PC-9 (cell line): ENCODE data around the gene DIP2C. TPM values are rescaled to one million over a fixed set of nuclear protein-coding genes. Genes with fewer than 3 reads are reported as not detected.

ENCODE experiments used
- BruUV-seq: library from RNA; stranded (reverse); fragments of 400-500 nt; replicated peaks from 2 replicates; lab custom pipeline; 2021; lab: Mats Ljungman, UMichigan
- CTCF ChIA-PET: fragments of 300-600 bp; sonication (Branson Sonifier 250); formaldehyde crosslinking; loops from one replicate; lab custom pipeline; 2022; ENCODE audit warnings: antibody characterized with exemption; lab: Charles Lee
- POLR2A ChIA-PET: fragments of 300-600 bp; sonication (Branson Sonifier 250); formaldehyde crosslinking; loops from one replicate; lab custom pipeline; 2022; ENCODE audit warnings: antibody characterized with exemption; ENCODE audit not compliant: unreplicated experiment; lab: Charles Lee
- DNase-seq, 2 experiments: peaks; one replicate each; pipeline versions ENCODE4 v3.0.0 to v3.0.0-alpha.2; 2015 to 2022; ENCODE audit warnings: mixed read lengths in 1 of 2
- H2AFZ ChIP-seq: fragments of 200-600 bp; sonication (generic); 2 replicates; pipeline ENCODE4 v1.8.1; 2017; ENCODE audit warnings: antibody characterized with exemption
- H3F3A ChIP-seq: fragments of 200-600 bp; sonication (generic); 2 replicates; pipeline ENCODE4 v1.8.1; 2017; ENCODE audit warnings: antibody characterized with exemption, mild to moderate bottlenecking, low read depth; ENCODE audit not compliant: insufficient read depth
- H3K27ac ChIP-seq: fragments of 200-600 bp; sonication (generic); 2 replicates; pipeline ENCODE4 v1.6.1; 2016; ENCODE audit warnings: mixed run types
- H3K27me3 ChIP-seq: fragments of 200-600 bp; sonication (generic); 2 replicates; pipeline ENCODE4 v1.6.1; 2016; ENCODE audit warnings: low read depth, mixed run types; ENCODE audit not compliant: insufficient read depth
- H3K36me3 ChIP-seq: fragments of 200-600 bp; sonication (generic); 2 replicates; pipeline ENCODE4 v1.6.1; 2016; ENCODE audit warnings: low read depth, mixed run types
- H3K4me1 ChIP-seq: fragments of 200-600 bp; sonication (generic); replicated peaks from 2 replicates; pipeline ENCODE4 v1.6.1; 2016; ENCODE audit warnings: mixed run types; ENCODE audit not compliant: insufficient read depth
- H3K4me2 ChIP-seq: fragments of 200-600 bp; sonication (generic); 2 replicates; pipeline ENCODE4 v1.6.1; 2017; ENCODE audit warnings: mixed run types
- H3K4me3 ChIP-seq: fragments of 200-600 bp; sonication (generic); 2 replicates; pipeline ENCODE4 v1.6.1; 2016; ENCODE audit warnings: mixed run types
- H3K79me2 ChIP-seq: fragments of 200-600 bp; sonication (generic); 2 replicates; pipeline ENCODE4 v1.6.1; 2017; ENCODE audit warnings: low read depth, mixed run types
- H3K9me2 ChIP-seq: fragments of 200-600 bp; sonication (generic); 2 replicates; pipeline ENCODE4 v1.8.1; 2017; ENCODE audit warnings: mild to moderate bottlenecking; ENCODE audit not compliant: insufficient read depth
- H3K9me3 ChIP-seq: fragments of 200-600 bp; sonication (generic); 2 replicates; pipeline ENCODE4 v1.8.1; 2016; ENCODE audit warnings: low read depth; ENCODE audit not compliant: insufficient read depth
- H4K20me1 ChIP-seq: fragments of 200-600 bp; sonication (generic); 2 replicates; pipeline ENCODE4 v1.8.1; 2017; ENCODE audit not compliant: insufficient read depth
- CTCF ChIP-seq: fragments of 200-600 bp; sonication (generic); conservative IDR thresholded peaks from 2 replicates; pipeline ENCODE4 v1.6.1; 2017; ENCODE audit warnings: mixed run types, antibody characterized with exemption, mild to moderate bottlenecking, moderate library complexity
- EZH2 ChIP-seq: fragments of 200-600 bp; sonication (generic); IDR thresholded peaks from 2 replicates; pipeline ENCODE4 v1.8.0; 2017; ENCODE audit warnings: antibody characterized with exemption, low read depth
- intact Hi-C: fragments of 100-400 bp; cut with micrococcal nuclease; formaldehyde crosslinking; loops from one replicate; pipeline ENCODE4 v1.10.0; 2022; ENCODE audit not compliant: unreplicated experiment
- total RNA-seq: library from RNA; stranded (reverse); gene quantifications from 2 replicates; pipeline ENCODE4 v1.2.3, GENCODE V29; 2021

The DIP2C gene
- total RNA-seq, 1 experiment from 2014 or later: 0.83 TPM

- Histone ChIP-seq H3K4me3 (no peak overlapping the region), H3K4me1 (no peaks in the 10 kb centered on the region), H3F3A (no peaks in the 10 kb centered on the region; the same call in 1 of the 2 replicates), H3K27ac (no peak overlapping the region), H3K4me2 (no peak overlapping the region), H2AFZ (no peak overlapping the region), H3K9me2 (no peaks in the 10 kb centered on the region), H3K27me3 (peaks cover 58% of the 10 kb centered on the region), H3K36me3 (no peaks in the 10 kb centered on the region), H3K79me2 (no peaks in the 10 kb centered on the region), H3K9me3 (no peaks in the 10 kb centered on the region), H4K20me1 (no peaks in the 10 kb centered on the region)
- ChIA-PET POLR2A (no interaction called here), CTCF (no interaction called here)
- intact Hi-C loops: no loop called here
- DNase-seq: no peak
- no peak for TF ChIP-seq CTCF
- TF ChIP-seq EZH2: no peak
- no TSS peak for BruUV-seq
Measured at GRCh38 chr10:378230-378929, 311.1 kb downstream of the DIP2C start.

GRCh38 chr10:377228-377627 is 312.2 kb downstream of the DIP2C start:
- ChIA-PET POLR2A (no interaction called here), CTCF (no interaction called here)
- Histone ChIP-seq H2AFZ (no peak overlapping the region), H3K4me2 (no peak overlapping the region), H3K79me2 (no peaks in the 10 kb centered on the region), H3F3A (no peaks in the 10 kb centered on the region; the same call in 1 of the 2 replicates), H3K4me3 (no peak overlapping the region), H3K9me2 (no peaks in the 10 kb centered on the region), H3K4me1 (no peaks in the 10 kb centered on the region), H3K27ac (no peak overlapping the region), H3K36me3 (no peaks in the 10 kb centered on the region), H3K27me3 (peaks cover 53% of the 10 kb centered on the region), H4K20me1 (no peaks in the 10 kb centered on the region), H3K9me3 (no peaks in the 10 kb centered on the region)
- intact Hi-C loops: no loop called here
- DNase-seq: no peak
- no peak for TF ChIP-seq CTCF
- no peak for TF ChIP-seq EZH2
- no TSS peak for BruUV-seq

- H3K27me3 ChIP-seq: peaks cover 53% of the 10 kb centered on the region; the same call in 1 of the 2 replicates
- H3K79me2 ChIP-seq: no peaks in the 10 kb centered on the region
- H3K36me3 ChIP-seq: no peaks in the 10 kb centered on the region
- no peaks in the 10 kb centered on the region; the same call in 1 of the 2 replicates for H3F3A ChIP-seq
- intact Hi-C loops: no loop called here
- H3K4me2 ChIP-seq: no peak overlapping the region
- no peak overlapping the region for H2AFZ ChIP-seq
- BruUV-seq: no TSS peak
- H4K20me1 ChIP-seq: no peaks in the 10 kb centered on the region
- no peaks in the 10 kb centered on the region for H3K4me1 ChIP-seq
- H3K9me3 ChIP-seq: no peaks in the 10 kb centered on the region
- ChIA-PET POLR2A (no interaction called here), CTCF (no interaction called here)
- no peak overlapping the region for H3K27ac ChIP-seq
- TF ChIP-seq CTCF (no peak), EZH2 (no peak)
- no peaks in the 10 kb centered on the region for H3K9me2 ChIP-seq
- no peak for DNase-seq
- no peak overlapping the region for H3K4me3 ChIP-seq
Measured at GRCh38 chr10:375815-376505, 313.5 kb downstream of the DIP2C start.
